ENCODE measurements around the gene FBXO38.

GRCh38 chr5:148469501-148469935, 85.8 kb downstream of the FBXO38 start:
- TF ChIP-seq POLR2A (IDR thresholded peaks at IDR 0.05) = no peak
- TF ChIP-seq, protein P1, sequence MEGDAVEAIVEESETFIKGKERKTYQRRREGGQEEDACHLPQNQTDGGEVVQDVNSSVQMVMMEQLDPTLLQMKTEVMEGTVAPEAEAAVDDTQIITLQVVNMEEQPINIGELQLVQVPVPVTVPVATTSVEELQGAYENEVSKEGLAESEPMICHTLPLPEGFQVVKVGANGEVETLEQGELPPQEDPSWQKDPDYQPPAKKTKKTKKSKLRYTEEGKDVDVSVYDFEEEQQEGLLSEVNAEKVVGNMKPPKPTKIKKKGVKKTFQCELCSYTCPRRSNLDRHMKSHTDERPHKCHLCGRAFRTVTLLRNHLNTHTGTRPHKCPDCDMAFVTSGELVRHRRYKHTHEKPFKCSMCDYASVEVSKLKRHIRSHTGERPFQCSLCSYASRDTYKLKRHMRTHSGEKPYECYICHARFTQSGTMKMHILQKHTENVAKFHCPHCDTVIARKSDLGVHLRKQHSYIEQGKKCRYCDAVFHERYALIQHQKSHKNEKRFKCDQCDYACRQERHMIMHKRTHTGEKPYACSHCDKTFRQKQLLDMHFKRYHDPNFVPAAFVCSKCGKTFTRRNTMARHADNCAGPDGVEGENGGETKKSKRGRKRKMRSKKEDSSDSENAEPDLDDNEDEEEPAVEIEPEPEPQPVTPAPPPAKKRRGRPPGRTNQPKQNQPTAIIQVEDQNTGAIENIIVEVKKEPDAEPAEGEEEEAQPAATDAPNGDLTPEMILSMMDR (IDR thresholded peaks at IDR 0.05) = no peak
- TF ChIP-seq EP300 (IDR thresholded peaks at IDR 0.05) = no peak
- TF ChIP-seq POLR2AphosphoS5 (IDR thresholded peaks at IDR 0.05) = peak in 1 of 2 donors; percentile 39
